ENCODE measurements around the gene PCA3. TPM values are rescaled to one million over a fixed set of nuclear protein-coding genes. Genes with fewer than 3 reads are reported as not detected.

PCA3 gene
- polyA plus RNA-seq, 1 donor from 2014 or later, result 0.16 TPM

DNA sequence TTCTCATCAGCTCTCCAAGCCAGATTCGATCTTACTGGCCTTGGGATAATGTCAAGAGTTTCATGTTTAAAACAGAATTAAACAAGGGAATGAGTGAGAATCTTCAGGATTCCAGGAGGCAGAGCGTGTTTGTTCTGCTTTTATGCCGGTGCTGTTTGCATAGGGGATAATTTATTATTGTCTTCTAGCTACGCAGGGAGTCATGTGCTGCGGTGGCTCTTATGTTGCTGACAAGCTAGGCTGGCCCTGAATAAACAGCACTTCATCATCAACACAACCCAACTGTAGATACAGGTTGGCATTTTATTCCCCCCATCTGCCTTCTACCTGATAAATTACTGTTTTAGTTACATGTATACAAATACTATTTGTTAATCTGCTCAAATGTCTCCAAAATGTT is 47.1 kb upstream of the PCA3 start:
- no peaks in the 10 kb centered on the region for H3K36me3 ChIP-seq (ENCODE audit: insufficient read depth, low read length)
- no peak overlapping the region for H3K4me2 ChIP-seq (ENCODE audit: low read length)
- H3K9me3 ChIP-seq (ENCODE audit: low read length), result no peaks in the 10 kb centered on the region
- no peak overlapping the region for H2AFZ ChIP-seq (ENCODE audit: low read depth, low read length)
- H3K4me3 ChIP-seq (ENCODE audit: low read length), result no peak overlapping the region
- no peaks in the 10 kb centered on the region for H3K9me2 ChIP-seq (ENCODE audit: insufficient read depth, low read length)
- no peak overlapping the region for H3K9ac ChIP-seq (ENCODE audit: low read length)
- H3K27me3 ChIP-seq (ENCODE audit: insufficient read depth, low read depth, low read length), result no peaks in the 10 kb centered on the region
- H3F3A ChIP-seq (ENCODE audit: insufficient read depth, low read length, poor library complexity, severe bottlenecking), result no peaks in the 10 kb centered on the region
- TF ChIP-seq MXI1 (conservative IDR thresholded peaks at IDR 0.05; ENCODE audit: poor library complexity, severe bottlenecking) (no peak), POLR2AphosphoS5 (IDR thresholded peaks at IDR 0.05) (no peak), SMC3 (conservative IDR thresholded peaks at IDR 0.05; ENCODE audit: poor library complexity) (no peak), TAF1 (IDR thresholded peaks at IDR 0.05; ENCODE audit: low read depth) (no peak), RAD21 (conservative IDR thresholded peaks at IDR 0.05) (no peak), EZH2 (IDR thresholded peaks at IDR 0.05; ENCODE audit: borderline replicate concordance, insufficient read depth, low read length, poor library complexity, severe bottlenecking) (no peak)
- TF ChIP-seq, protein P1, sequence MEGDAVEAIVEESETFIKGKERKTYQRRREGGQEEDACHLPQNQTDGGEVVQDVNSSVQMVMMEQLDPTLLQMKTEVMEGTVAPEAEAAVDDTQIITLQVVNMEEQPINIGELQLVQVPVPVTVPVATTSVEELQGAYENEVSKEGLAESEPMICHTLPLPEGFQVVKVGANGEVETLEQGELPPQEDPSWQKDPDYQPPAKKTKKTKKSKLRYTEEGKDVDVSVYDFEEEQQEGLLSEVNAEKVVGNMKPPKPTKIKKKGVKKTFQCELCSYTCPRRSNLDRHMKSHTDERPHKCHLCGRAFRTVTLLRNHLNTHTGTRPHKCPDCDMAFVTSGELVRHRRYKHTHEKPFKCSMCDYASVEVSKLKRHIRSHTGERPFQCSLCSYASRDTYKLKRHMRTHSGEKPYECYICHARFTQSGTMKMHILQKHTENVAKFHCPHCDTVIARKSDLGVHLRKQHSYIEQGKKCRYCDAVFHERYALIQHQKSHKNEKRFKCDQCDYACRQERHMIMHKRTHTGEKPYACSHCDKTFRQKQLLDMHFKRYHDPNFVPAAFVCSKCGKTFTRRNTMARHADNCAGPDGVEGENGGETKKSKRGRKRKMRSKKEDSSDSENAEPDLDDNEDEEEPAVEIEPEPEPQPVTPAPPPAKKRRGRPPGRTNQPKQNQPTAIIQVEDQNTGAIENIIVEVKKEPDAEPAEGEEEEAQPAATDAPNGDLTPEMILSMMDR (IDR thresholded peaks at IDR 0.05; ENCODE audit: poor library complexity, severe bottlenecking), result no peak
- no peaks in the 10 kb centered on the region for H4K20me1 ChIP-seq (ENCODE audit: insufficient read depth)
- H3K79me2 ChIP-seq (replicated peaks; ENCODE audit: insufficient read depth, low read length), result no peaks in the 10 kb centered on the region
- H3K27ac ChIP-seq (ENCODE audit: low read length), result no peak overlapping the region

DNA sequence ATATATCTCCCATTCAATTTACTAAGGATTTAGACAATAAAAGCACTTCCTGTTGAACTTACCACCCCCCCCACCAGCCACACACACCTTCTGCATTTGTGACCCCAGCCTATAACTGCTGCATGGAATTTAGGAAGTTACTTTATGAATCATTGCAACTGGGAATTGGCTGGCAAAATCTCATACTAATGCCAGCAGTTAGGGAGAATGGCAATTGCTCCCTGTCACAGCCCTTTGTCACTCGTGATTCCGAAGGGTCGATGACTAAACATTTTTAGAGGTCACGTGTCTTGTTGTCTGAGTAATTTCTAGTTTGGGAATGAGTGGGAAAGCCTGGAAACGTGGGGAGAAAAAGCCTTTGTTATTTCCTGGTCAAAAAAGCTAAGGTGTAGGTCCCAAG is 46.6 kb upstream of the PCA3 start:
- no peak for TF ChIP-seq RAD21 (conservative IDR thresholded peaks at IDR 0.05)
- TF ChIP-seq EZH2 (IDR thresholded peaks at IDR 0.05; ENCODE audit: borderline replicate concordance, insufficient read depth, low read length, poor library complexity, severe bottlenecking), result no peak
- TF ChIP-seq POLR2AphosphoS5 (IDR thresholded peaks at IDR 0.05), result no peak
- no peak overlapping the region for H3K4me2 ChIP-seq (ENCODE audit: low read length)

DNA sequence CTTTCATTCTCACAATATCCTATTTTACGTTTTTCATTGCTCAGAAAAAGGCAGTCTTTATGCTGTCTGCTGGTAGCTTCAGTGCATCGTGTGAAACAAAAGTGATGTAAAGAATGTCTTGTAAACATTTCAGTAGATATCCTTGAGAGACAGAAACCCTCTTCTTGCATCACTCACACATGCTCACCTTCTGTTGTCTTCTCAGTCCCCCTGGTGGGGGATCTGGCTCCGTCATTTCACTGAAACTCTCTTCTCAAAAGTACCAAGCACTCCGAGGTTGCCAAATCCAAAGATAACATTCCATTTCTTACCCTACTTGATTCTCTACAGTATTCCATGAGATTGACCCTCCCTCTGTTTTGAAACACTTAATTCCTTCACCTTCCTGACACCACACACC is 46.1 kb upstream of the PCA3 start:
- TF ChIP-seq, protein P1 (IDR thresholded peaks at IDR 0.05; ENCODE audit: poor library complexity, severe bottlenecking), result no peak
- TF ChIP-seq, protein P2, sequence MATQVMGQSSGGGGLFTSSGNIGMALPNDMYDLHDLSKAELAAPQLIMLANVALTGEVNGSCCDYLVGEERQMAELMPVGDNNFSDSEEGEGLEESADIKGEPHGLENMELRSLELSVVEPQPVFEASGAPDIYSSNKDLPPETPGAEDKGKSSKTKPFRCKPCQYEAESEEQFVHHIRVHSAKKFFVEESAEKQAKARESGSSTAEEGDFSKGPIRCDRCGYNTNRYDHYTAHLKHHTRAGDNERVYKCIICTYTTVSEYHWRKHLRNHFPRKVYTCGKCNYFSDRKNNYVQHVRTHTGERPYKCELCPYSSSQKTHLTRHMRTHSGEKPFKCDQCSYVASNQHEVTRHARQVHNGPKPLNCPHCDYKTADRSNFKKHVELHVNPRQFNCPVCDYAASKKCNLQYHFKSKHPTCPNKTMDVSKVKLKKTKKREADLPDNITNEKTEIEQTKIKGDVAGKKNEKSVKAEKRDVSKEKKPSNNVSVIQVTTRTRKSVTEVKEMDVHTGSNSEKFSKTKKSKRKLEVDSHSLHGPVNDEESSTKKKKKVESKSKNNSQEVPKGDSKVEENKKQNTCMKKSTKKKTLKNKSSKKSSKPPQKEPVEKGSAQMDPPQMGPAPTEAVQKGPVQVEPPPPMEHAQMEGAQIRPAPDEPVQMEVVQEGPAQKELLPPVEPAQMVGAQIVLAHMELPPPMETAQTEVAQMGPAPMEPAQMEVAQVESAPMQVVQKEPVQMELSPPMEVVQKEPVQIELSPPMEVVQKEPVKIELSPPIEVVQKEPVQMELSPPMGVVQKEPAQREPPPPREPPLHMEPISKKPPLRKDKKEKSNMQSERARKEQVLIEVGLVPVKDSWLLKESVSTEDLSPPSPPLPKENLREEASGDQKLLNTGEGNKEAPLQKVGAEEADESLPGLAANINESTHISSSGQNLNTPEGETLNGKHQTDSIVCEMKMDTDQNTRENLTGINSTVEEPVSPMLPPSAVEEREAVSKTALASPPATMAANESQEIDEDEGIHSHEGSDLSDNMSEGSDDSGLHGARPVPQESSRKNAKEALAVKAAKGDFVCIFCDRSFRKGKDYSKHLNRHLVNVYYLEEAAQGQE (IDR thresholded peaks at IDR 0.05; ENCODE audit: borderline replicate concordance), result no peak
- TF ChIP-seq RAD21 (conservative IDR thresholded peaks at IDR 0.05), result no peak
- no peak for TF ChIP-seq TAF1 (IDR thresholded peaks at IDR 0.05; ENCODE audit: low read depth)
- TF ChIP-seq POLR2AphosphoS5 (IDR thresholded peaks at IDR 0.05), result no peak
- Histone ChIP-seq H3K79me2 (replicated peaks; ENCODE audit: insufficient read depth, low read length) (no peaks in the 10 kb centered on the region), H3K27ac (ENCODE audit: low read length) (no peak overlapping the region), H3K9me2 (ENCODE audit: insufficient read depth, low read length) (no peaks in the 10 kb centered on the region), H3K9me3 (ENCODE audit: low read length) (no peaks in the 10 kb centered on the region), H3K4me3 (ENCODE audit: low read length) (no peak overlapping the region), H3F3A (ENCODE audit: insufficient read depth, low read length, poor library complexity, severe bottlenecking) (no peaks in the 10 kb centered on the region), H3K9ac (ENCODE audit: low read length) (no peak overlapping the region), H2AFZ (ENCODE audit: low read depth, low read length) (no peak overlapping the region), H3K36me3 (ENCODE audit: insufficient read depth, low read length) (no peaks in the 10 kb centered on the region), H3K4me2 (ENCODE audit: low read length) (no peak overlapping the region), H4K20me1 (ENCODE audit: insufficient read depth) (no peaks in the 10 kb centered on the region), H3K27me3 (ENCODE audit: insufficient read depth, low read depth, low read length) (no peaks in the 10 kb centered on the region)

More for the DNA sequence above, 46.6 kb upstream of the PCA3 start:
- Histone ChIP-seq H4K20me1 (ENCODE audit: insufficient read depth) (no peaks in the 10 kb centered on the region), H3K27ac (ENCODE audit: low read length) (no peak overlapping the region), H3K9me3 (ENCODE audit: low read length) (no peaks in the 10 kb centered on the region), H3K9ac (ENCODE audit: low read length) (no peak overlapping the region), H3K79me2 (replicated peaks; ENCODE audit: insufficient read depth, low read length) (no peaks in the 10 kb centered on the region), H3K36me3 (ENCODE audit: insufficient read depth, low read length) (no peaks in the 10 kb centered on the region), H2AFZ (ENCODE audit: low read depth, low read length) (no peak overlapping the region), H3K9me2 (ENCODE audit: insufficient read depth, low read length) (no peaks in the 10 kb centered on the region), H3K4me3 (ENCODE audit: low read length) (no peak overlapping the region), H3K27me3 (ENCODE audit: insufficient read depth, low read depth, low read length) (no peaks in the 10 kb centered on the region), H3F3A (ENCODE audit: insufficient read depth, low read length, poor library complexity, severe bottlenecking) (no peaks in the 10 kb centered on the region)
